ENCODE measurements around the gene IQGAP2.

GRCh38 chr5:76443066-76443800, 40.1 kb downstream of the IQGAP2 start:
- no peak for TF ChIP-seq CTCF (IDR thresholded peaks at IDR 0.05)
- no peak for TF ChIP-seq POLR2AphosphoS5 (IDR thresholded peaks at IDR 0.05; ENCODE audit: low read depth, low read length)
- no peak for TF ChIP-seq REST (IDR thresholded peaks at IDR 0.05; ENCODE audit: insufficient read depth in 1 of 2, low read depth in 2 of 2, low read length in 1 of 2)
- TF ChIP-seq TCF7L2 (IDR thresholded peaks at IDR 0.05; ENCODE audit: low read depth, low read length), result no peak
